Large intestine (tissue), 3 donors: ENCODE data around the gene TMEM121. TPM values are rescaled to one million over a fixed set of nuclear protein-coding genes. Genes with fewer than 3 reads are reported as not detected.
"Not testable (repeated sequence)": the region's sequence is repeated elsewhere in the genome, so short reads cannot be mapped to it uniquely, and the experiment has no call there.

Experiments used
- DNase-seq, 2 donors: peaks; one replicate each; pipeline versions ENCODE4 v3.0.0 to v3.0.0-alpha.2; 2013
- H3K27ac ChIP-seq: one replicate; pipeline ENCODE4 v1.5.1; 2013; ENCODE audit warnings: low read length
- H3K27me3 ChIP-seq: 2 replicates; pipeline ENCODE4 v1.6.1; 2013; ENCODE audit warnings: low read length; ENCODE audit not compliant: control insufficient read depth, insufficient read depth
- H3K36me3 ChIP-seq: 2 replicates; pipeline ENCODE4 v1.6.1; 2013; ENCODE audit warnings: low read length; ENCODE audit not compliant: control insufficient read depth, insufficient read depth
- H3K4me1 ChIP-seq: one replicate; pipeline ENCODE4 v1.6.1; 2013; ENCODE audit warnings: low read length; ENCODE audit not compliant: control insufficient read depth, insufficient read depth
- H3K4me3 ChIP-seq: one replicate; pipeline ENCODE4 v1.5.1; 2013; ENCODE audit warnings: low read length
- H3K9me3 ChIP-seq: one replicate; pipeline ENCODE4 v1.6.1; 2013; ENCODE audit warnings: mild to moderate bottlenecking, low read depth, low read length, moderate library complexity; ENCODE audit not compliant: control insufficient read depth
- WGBS: methylation state at CpG from one replicate; pipeline ENCODE4 v1.1.5; 2013; ENCODE audit warnings: low lambda C conversion rate; ENCODE audit not compliant: insufficient coverage; 5-methylcytosine and 5-hydroxymethylcytosine counted together
- polyA plus RNA-seq: library from polyadenylated mRNA; unstranded; fragments of 120-200 nt; gene quantifications from one replicate; pipeline ENCODE4 v1.2.1, GENCODE V29; 2013

Gene TMEM121
- polyA plus RNA-seq, 1 donor: 3.0 TPM

GRCh38 chr14:105537580-105538474, 11.4 kb downstream of the TMEM121 start:
- Histone ChIP-seq H3K36me3 (no peaks in the 10 kb centered on the region), H3K9me3 (no peaks in the 10 kb centered on the region), H3K27me3 (peaks cover 2% of the 10 kb centered on the region), H3K27ac (no peak overlapping the region), H3K4me3 (no peak overlapping the region), H3K4me1 (no peaks in the 10 kb centered on the region)
- DNase-seq: no peak
- no CpG with 5 or more reads among the region's 30 CpGs for WGBS

- DNase-seq: no peak
- Histone ChIP-seq H3K36me3 (no peaks in the 10 kb centered on the region), H3K27me3 (peaks cover 2% of the 10 kb centered on the region), H3K9me3 (no peaks in the 10 kb centered on the region), H3K4me3 (no peak overlapping the region), H3K27ac (no peak overlapping the region), H3K4me1 (no peaks in the 10 kb centered on the region)
- WGBS: 60% methylated on average over 1 of the region's 23 CpGs
Measured at GRCh38 chr14:105538481-105539049, 12.2 kb downstream of the TMEM121 start.

- Histone ChIP-seq H3K36me3 (no peaks in the 10 kb centered on the region), H3K4me3 (no peak overlapping the region), H3K27ac (no peak overlapping the region), H3K9me3 (no peaks in the 10 kb centered on the region), H3K4me1 (no peaks in the 10 kb centered on the region), H3K27me3 (peaks cover 2% of the 10 kb centered on the region)
- 50% methylated on average over 1 of the region's 9 CpGs for WGBS
- no peak for DNase-seq
Measured at GRCh38 chr14:105540811-105541210, 14.4 kb downstream of the TMEM121 start.

GRCh38 chr14:105541218-105541875, 15.0 kb downstream of the TMEM121 start:
- Histone ChIP-seq H3K27ac (no peak overlapping the region), H3K4me3 (no peak overlapping the region), H3K36me3 (no peaks in the 10 kb centered on the region), H3K27me3 (peaks cover 2% of the 10 kb centered on the region), H3K9me3 (no peaks in the 10 kb centered on the region), H3K4me1 (no peaks in the 10 kb centered on the region)
- 79% methylated on average over 2 of the region's 19 CpGs for WGBS
- DNase-seq: no peak

GRCh38 chr14:105545676-105546075, 19.3 kb downstream of the TMEM121 start:
- H3K36me3 ChIP-seq, H3K4me1 ChIP-seq, H3K27me3 ChIP-seq, H3K27ac ChIP-seq, DNase-seq, H3K9me3 ChIP-seq, H3K4me3 ChIP-seq: not testable (repeated sequence)
- WGBS: no CpG with 5 or more reads among the region's 1 CpG

GRCh38 chr14:105546410-105546809, 20.0 kb downstream of the TMEM121 start:
- H3K27me3 ChIP-seq, DNase-seq, H3K27ac ChIP-seq, H3K36me3 ChIP-seq, H3K4me3 ChIP-seq, H3K9me3 ChIP-seq, H3K4me1 ChIP-seq: not testable (repeated sequence)
- no CpG with 5 or more reads among the region's 20 CpGs for WGBS

GRCh38 chr14:105547072-105547471, 20.7 kb downstream of the TMEM121 start:
- not testable (repeated sequence) for H3K27me3 ChIP-seq, H3K4me1 ChIP-seq, DNase-seq, H3K36me3 ChIP-seq, H3K4me3 ChIP-seq, H3K27ac ChIP-seq, H3K9me3 ChIP-seq
- no CpG with 5 or more reads among the region's 24 CpGs for WGBS

GRCh38 chr14:105547741-105548169, 21.4 kb downstream of the TMEM121 start:
- peaks cover 5% of the 10 kb centered on the region for H3K9me3 ChIP-seq
- DNase-seq: no peak
- no peaks in the 10 kb centered on the region for H3K36me3 ChIP-seq
- H3K4me1 ChIP-seq: no peaks in the 10 kb centered on the region
- H3K27ac ChIP-seq: no peak overlapping the region
- no peaks in the 10 kb centered on the region for H3K27me3 ChIP-seq
- H3K4me3 ChIP-seq: no peak overlapping the region
- no CpG with 5 or more reads among the region's 38 CpGs for WGBS

GRCh38 chr14:105549481-105549880, 23.1 kb downstream of the TMEM121 start:
- no peaks in the 10 kb centered on the region for H3K36me3 ChIP-seq
- H3K4me1 ChIP-seq: no peaks in the 10 kb centered on the region
- no peak overlapping the region for H3K4me3 ChIP-seq
- no peak overlapping the region for H3K27ac ChIP-seq
- no peak for DNase-seq
- H3K27me3 ChIP-seq: no peaks in the 10 kb centered on the region
- peaks cover 5% of the 10 kb centered on the region for H3K9me3 ChIP-seq
- 100% methylated on average over 1 of the region's 23 CpGs for WGBS

GRCh38 chr14:105554022-105554421, 27.6 kb downstream of the TMEM121 start:
- H3K4me1 ChIP-seq: no peaks in the 10 kb centered on the region
- no peaks in the 10 kb centered on the region for H3K36me3 ChIP-seq
- H3K4me3 ChIP-seq: no peak overlapping the region
- no peaks in the 10 kb centered on the region for H3K27me3 ChIP-seq
- no CpG with 5 or more reads among the region's 6 CpGs for WGBS
- H3K27ac ChIP-seq: no peak overlapping the region
- DNase-seq: no peak
- H3K9me3 ChIP-seq: no peaks in the 10 kb centered on the region
